LNCaP clone FGC (cell line): ENCODE data around the gene MYL6B.

ENCODE experiments used
- DNase-seq: peaks from one replicate; pipeline ENCODE4 v3.0.0-alpha.2; 2011; ENCODE audit warnings: low read depth
- H3K4me3 ChIP-seq: 2 replicates; pipeline ENCODE4 v1.5.1; 2011; ENCODE audit warnings: mild to moderate bottlenecking, low read depth, low read length, control low read depth
- TF ChIP-seq, protein P1 (sequence below): IDR thresholded peaks from 2 replicates; pipeline ENCODE4 v1.5.1; 2012; ENCODE audit warnings: mild to moderate bottlenecking; ENCODE audit not compliant: control insufficient read depth, insufficient read depth; ENCODE audit errors: extremely low read depth

The MYL6B gene

DNA sequence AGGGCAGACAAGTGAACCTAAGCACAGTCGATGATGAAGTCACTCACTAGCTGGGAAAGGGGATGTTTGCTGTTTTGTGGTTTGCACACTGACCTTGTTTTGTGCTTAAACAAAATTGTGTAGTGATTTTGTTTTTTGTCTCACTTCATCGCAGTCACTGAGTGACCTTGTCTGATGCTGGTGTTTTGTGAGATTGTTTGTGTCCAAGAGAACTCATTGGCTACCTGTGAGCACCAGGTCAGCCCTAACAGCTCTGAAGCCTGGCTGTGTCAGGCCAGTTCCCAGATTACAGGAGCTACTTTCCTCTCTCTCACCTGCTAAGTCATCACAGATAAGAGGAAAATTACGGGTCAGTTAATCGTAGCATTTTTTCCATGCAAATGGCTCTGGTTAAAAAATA is 28.3 kb upstream of the MYL6B start:
- no peak for DNase-seq
- TF ChIP-seq, protein P1, sequence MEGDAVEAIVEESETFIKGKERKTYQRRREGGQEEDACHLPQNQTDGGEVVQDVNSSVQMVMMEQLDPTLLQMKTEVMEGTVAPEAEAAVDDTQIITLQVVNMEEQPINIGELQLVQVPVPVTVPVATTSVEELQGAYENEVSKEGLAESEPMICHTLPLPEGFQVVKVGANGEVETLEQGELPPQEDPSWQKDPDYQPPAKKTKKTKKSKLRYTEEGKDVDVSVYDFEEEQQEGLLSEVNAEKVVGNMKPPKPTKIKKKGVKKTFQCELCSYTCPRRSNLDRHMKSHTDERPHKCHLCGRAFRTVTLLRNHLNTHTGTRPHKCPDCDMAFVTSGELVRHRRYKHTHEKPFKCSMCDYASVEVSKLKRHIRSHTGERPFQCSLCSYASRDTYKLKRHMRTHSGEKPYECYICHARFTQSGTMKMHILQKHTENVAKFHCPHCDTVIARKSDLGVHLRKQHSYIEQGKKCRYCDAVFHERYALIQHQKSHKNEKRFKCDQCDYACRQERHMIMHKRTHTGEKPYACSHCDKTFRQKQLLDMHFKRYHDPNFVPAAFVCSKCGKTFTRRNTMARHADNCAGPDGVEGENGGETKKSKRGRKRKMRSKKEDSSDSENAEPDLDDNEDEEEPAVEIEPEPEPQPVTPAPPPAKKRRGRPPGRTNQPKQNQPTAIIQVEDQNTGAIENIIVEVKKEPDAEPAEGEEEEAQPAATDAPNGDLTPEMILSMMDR, result no peak
- H3K4me3 ChIP-seq, result no peak overlapping the region

DNA sequence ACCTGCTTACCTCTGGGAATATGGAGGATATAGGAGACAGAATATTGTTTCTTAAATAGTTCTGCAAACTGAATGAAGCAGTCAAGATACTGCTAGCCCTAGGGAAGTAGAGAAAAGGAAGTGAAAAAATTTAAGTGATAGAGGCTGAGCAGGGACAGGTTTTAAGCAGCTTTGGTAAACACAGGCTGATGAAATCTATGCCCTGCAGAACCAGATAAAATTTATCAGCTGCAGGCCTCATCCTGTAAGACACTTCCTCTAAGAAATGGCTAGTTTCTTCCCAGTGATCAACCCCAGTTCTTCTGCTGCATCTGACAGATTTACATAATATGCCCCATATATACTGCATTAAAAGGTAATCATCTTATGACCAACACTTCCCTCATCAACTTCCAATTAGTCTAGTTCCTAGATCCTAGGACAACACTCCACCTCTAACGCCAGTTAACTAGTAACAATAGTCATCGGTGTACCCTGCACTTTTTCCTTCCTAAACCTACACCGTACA is 25.6 kb upstream of the MYL6B start:
- no peak for DNase-seq
- TF ChIP-seq, protein P1, result no peak
- peak overlapping the region; percentile 49 for H3K4me3 ChIP-seq

DNA sequence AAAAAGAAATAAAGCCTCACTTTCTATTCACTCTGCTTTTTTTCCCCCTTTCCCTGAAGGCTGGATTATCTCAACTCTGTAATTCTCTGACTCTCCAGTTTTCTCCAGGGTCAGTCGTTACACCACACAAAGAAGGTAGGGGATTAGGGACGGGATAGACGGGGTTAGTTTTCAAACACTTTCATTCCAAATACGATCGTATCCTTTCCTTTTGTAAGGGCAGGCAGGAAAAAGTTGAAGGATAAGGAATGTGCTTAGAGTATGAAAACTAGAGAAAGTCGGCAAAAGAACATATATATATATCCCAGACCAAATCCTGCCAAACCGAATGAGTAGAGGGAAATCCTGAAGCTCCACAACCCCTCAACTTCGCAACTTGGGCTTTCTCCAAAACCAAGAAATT is 24.9 kb upstream of the MYL6B start:
- TF ChIP-seq, protein P1, result no peak
- peak overlapping the region; percentile 49 for H3K4me3 ChIP-seq

DNA sequence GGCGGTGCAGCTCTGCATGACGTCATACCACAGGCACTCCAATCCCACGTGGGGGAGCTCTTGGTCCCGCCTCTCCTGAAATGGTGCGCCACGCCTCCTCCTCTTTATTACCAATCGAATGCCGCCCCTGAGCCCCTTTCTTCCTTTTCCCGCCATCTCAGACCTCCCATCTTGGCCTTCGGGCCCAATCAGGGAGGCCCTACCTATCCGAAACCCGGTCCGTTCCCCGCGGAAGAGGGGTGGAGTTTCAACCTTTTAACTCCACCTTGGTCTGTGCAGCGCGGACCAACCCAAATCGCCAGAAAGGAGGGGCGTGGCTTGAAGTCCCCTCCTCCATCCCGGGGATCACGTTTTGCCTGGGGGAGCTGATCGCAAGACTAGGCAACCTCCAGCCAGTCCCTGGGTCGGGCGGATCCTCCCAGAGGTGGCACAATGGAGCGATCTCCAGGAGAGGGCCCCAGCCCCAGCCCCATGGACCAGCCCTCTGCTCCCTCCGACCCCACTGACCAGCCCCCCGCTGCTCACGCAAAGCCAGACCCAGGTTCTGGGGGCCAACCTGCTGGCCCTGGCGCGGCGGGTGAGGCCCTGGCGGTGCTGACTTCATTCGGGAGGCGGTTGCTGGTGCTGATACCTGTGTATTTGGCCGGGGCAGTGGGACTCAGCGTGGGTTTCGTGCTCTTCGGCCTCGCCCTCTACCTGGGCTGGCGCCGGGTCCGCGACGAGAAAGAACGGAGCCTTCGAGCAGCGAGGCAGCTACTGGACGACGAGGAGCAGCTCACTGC is 24.3 kb upstream of the MYL6B start, which contains the start of gene ESYT1:
ESYT1 (plus strand) TSS at position 380 of the 782 bp plus-strand sequence; CDS start at position 433, 53 bp downstream.
- peak within 1 kb of the TSS; percentile 88 for H3K4me3 ChIP-seq
- peak; percentile 99 for DNase-seq
- TF ChIP-seq, protein P1, result no peak

More for the DNA sequence above, 24.9 kb upstream of the MYL6B start:
- no peak for DNase-seq

DNA sequence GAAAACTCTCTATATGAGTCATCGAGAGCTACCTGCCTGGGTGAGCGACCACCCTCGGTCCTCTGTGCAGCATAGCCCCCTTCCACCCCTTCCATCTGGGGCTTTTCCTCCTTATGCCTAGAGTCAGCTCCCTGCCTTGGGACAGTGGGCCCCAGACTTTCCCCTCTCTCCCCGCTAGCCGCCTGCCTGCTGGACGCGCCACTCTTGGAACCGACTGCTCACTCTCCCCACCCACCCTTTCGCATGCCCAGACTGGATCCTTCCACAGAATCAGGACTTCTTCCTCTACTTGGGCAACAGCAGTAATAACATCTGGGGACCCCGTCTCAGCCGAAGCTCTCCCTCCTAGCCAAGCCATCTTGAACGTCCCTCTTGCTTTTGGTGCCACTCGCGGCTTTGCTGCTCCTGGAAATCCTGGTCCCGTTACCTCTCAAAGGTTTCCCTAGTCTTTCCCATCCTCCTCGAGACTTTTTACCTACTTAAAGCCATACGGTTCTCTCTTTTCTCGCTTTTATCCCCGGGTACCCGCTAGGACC is 23.6 kb upstream of the MYL6B start:
- TF ChIP-seq, protein P1, result no peak
- H3K4me3 ChIP-seq, result peak overlapping the region; percentile 88
- DNase-seq, result no peak

DNA sequence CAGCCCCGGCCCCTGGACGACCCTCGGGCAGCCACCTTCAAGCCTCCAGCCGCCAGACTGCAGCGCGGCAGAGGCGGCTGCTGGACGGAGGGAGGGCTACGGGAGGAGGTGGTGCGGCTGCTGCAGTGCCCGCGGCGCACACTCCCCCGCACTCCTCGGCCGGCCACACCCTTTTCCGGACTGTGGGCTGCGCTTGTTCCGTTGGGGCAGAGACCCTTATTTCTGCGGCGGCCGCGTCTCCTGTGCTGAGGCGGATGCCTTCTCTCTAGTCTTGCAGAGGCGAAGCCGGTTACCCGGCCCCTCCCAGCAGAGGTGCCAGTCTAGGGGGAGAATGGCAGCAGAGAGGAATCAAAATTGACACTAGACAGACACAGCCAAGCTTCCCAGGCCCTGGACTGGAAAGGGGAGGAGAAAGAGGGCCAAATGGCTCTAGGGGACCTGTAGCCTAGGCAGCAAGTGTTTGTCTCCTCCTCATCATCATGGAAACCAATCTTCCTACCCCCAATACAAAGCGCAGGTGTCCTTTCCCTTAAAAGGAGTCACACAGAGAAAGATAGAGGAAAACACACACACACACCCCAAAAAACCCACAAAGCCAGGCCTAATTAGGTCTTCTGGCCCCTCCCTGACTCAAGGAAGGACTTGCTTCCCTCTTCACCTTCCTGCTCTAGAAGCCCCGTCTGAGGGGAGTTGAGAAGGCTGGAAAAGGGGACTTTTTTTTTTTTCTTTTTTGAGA is 23.0 kb upstream of the MYL6B start:
- DNase-seq, result no peak
- H3K4me3 ChIP-seq, result peak overlapping the region; percentile 88

More for the DNA sequence above, 23.0 kb upstream of the MYL6B start:
- TF ChIP-seq, protein P1, result no peak
